PC-3 (cell line): Measurements from ENCODE around the gene RGL4. TPM values are rescaled to one million over a fixed set of nuclear protein-coding genes. Genes with fewer than 3 reads are reported as not detected.

Source experiments
- ATAC-seq: fragments of 200-7000 bp; cut with Tn5 transposase; 2 replicates; pipeline ENCODE4 v1.9.1; 2020; ENCODE audit warnings: mild to moderate bottlenecking, moderate library complexity
- BruUV-seq: library from RNA; stranded (reverse); fragments of 400-500 nt; replicated peaks from 2 replicates; lab custom pipeline; 2021; lab: Mats Ljungman, UMichigan
- CTCF ChIA-PET: fragments of 300-600 bp; sonication (Branson Sonifier 250); formaldehyde crosslinking; loops from one replicate; lab custom pipeline; 2022; ENCODE audit warnings: antibody characterized with exemption; lab: Charles Lee
- POLR2A ChIA-PET: fragments of 300-600 bp; sonication (Branson Sonifier 250); formaldehyde crosslinking; loops from one replicate; lab custom pipeline; 2022; ENCODE audit warnings: antibody characterized with exemption; ENCODE audit not compliant: unreplicated experiment; lab: Charles Lee
- DNase-seq: peaks from one replicate; pipeline ENCODE4 v3.0.0-alpha.2; 2015
- H2AFZ ChIP-seq: fragments of 300-600 bp; sonication (generic); 2 replicates; pipeline ENCODE4 v1.6.0; 2016; ENCODE audit warnings: antibody characterized with exemption, low read length
- H3F3A ChIP-seq: fragments of 300-600 bp; sonication (generic); one replicate; pipeline ENCODE4 v1.6.0; 2017; ENCODE audit warnings: antibody characterized with exemption, low read length, control low read depth, mild to moderate bottlenecking; ENCODE audit not compliant: unreplicated experiment
- H3K27ac ChIP-seq: fragments of 300-600 bp; sonication (generic); 2 replicates; pipeline ENCODE4 v1.5.1; 2016; ENCODE audit warnings: mild to moderate bottlenecking, low read length
- H3K27me3 ChIP-seq: fragments of 300-600 bp; sonication (generic); 2 replicates; pipeline ENCODE4 v1.6.1; 2016; ENCODE audit warnings: low read length, mixed read lengths
- H3K36me3 ChIP-seq: fragments of 300-600 bp; sonication (generic); 2 replicates; pipeline ENCODE4 v1.6.1; 2016; ENCODE audit warnings: low read depth, mixed run types, low read length, mixed read lengths
- H3K4me1 ChIP-seq: fragments of 300-600 bp; sonication (generic); 2 replicates; pipeline ENCODE4 v1.5.1; 2016; ENCODE audit warnings: low read length; ENCODE audit not compliant: insufficient read depth
- H3K4me2 ChIP-seq: fragments of 300-600 bp; sonication (generic); 2 replicates; pipeline ENCODE4 v1.6.0; 2016; ENCODE audit warnings: low read length
- H3K4me3 ChIP-seq: fragments of 300-600 bp; sonication (generic); 2 replicates; pipeline ENCODE4 v1.5.1; 2016; ENCODE audit warnings: mild to moderate bottlenecking, low read length, mixed read lengths
- H3K79me2 ChIP-seq: fragments of 300-600 bp; sonication (generic); 2 replicates; pipeline ENCODE4 v1.6.1; 2017; ENCODE audit warnings: low read length, mixed read lengths
- H3K9ac ChIP-seq: fragments of 300-600 bp; sonication (generic); 2 replicates; pipeline ENCODE4 v1.6.0; 2016; ENCODE audit warnings: mild to moderate bottlenecking, low read length
- H3K9me2 ChIP-seq: fragments of 300-600 bp; sonication (generic); replicated peaks from 2 replicates; pipeline ENCODE4 v1.6.1; 2016; ENCODE audit warnings: mixed run types, low read length, mixed read lengths
- H3K9me3 ChIP-seq: fragments of 300-600 bp; sonication (generic); 2 replicates; pipeline ENCODE4 v1.6.1; 2016; ENCODE audit warnings: low read length, mixed read lengths
- H4K20me1 ChIP-seq: fragments of 300-600 bp; sonication (generic); 2 replicates; pipeline ENCODE4 v1.6.1; 2016; ENCODE audit warnings: low read length, mixed read lengths
- CTCF ChIP-seq: fragments of 300-600 bp; sonication (generic); conservative IDR thresholded peaks from 2 replicates; pipeline ENCODE4 v1.5.1; 2017; ENCODE audit warnings: antibody characterized with exemption, low read depth, mild to moderate bottlenecking, low read length
- EZH2 ChIP-seq: fragments of 300-600 bp; sonication (generic); IDR thresholded peaks from one replicate; pipeline ENCODE4 v1.6.1; 2017; ENCODE audit warnings: antibody characterized with exemption, mild to moderate bottlenecking, low read length; ENCODE audit not compliant: unreplicated experiment
- EZH2phosphoT487 ChIP-seq: fragments of 300-600 bp; sonication (generic); IDR thresholded peaks from 2 replicates; pipeline ENCODE4 v1.6.1; 2018; ENCODE audit warnings: mild to moderate bottlenecking, antibody characterized with exemption, low read length, borderline replicate concordance
- intact Hi-C: fragments of 100-400 bp; cut with micrococcal nuclease; formaldehyde crosslinking; loops from 2 replicates; pipeline ENCODE4 v1.9.0; 2023
- total RNA-seq: library from RNA; depleted of rRNA; stranded (reverse); fragments of >200 nt; gene quantifications from 2 replicates; pipeline ENCODE4 v1.2.3, GENCODE V29; 2014

The RGL4 gene
- total RNA-seq, 1 experiment from 2014 or later: not detected

GRCh38 chr22:23684026-23684425 lies 6.8 kb upstream of the RGL4 start:
- Histone ChIP-seq H3F3A (no peaks in the 10 kb centered on the region), H3K27me3 (no peaks in the 10 kb centered on the region), H3K36me3 (no peaks in the 10 kb centered on the region), H3K9me3 (no peaks in the 10 kb centered on the region), H3K4me2 (no peak overlapping the region), H4K20me1 (no peaks in the 10 kb centered on the region), H3K27ac (no peak overlapping the region), H2AFZ (no peak overlapping the region), H3K4me3 (no peak overlapping the region), H3K4me1 (no peaks in the 10 kb centered on the region), H3K9me2 (no peaks in the 10 kb centered on the region), H3K79me2 (no peaks in the 10 kb centered on the region), H3K9ac (no peak overlapping the region)
- ChIA-PET POLR2A (no interaction called here), CTCF (no interaction called here)
- ATAC-seq (no peak), DNase-seq (no peak)
- no TSS peak for BruUV-seq
- intact Hi-C loops: no loop called here
- TF ChIP-seq EZH2: no peak
- TF ChIP-seq CTCF: no peak
- TF ChIP-seq EZH2phosphoT487: no peak

- Histone ChIP-seq H3K4me3 (no peak overlapping the region), H3K9me3 (no peaks in the 10 kb centered on the region), H2AFZ (no peak overlapping the region), H3K4me2 (no peak overlapping the region), H3K4me1 (no peaks in the 10 kb centered on the region), H3F3A (no peaks in the 10 kb centered on the region), H3K27ac (no peak overlapping the region), H3K9me2 (no peaks in the 10 kb centered on the region), H3K27me3 (no peaks in the 10 kb centered on the region), H3K9ac (no peak overlapping the region), H3K79me2 (no peaks in the 10 kb centered on the region), H4K20me1 (no peaks in the 10 kb centered on the region), H3K36me3 (no peaks in the 10 kb centered on the region)
- ChIA-PET CTCF (no interaction called here), POLR2A (no interaction called here)
- DNase-seq (no peak), ATAC-seq (no peak)
- no TSS peak for BruUV-seq
- no peak for TF ChIP-seq CTCF
- no peak for TF ChIP-seq EZH2
- no peak for TF ChIP-seq EZH2phosphoT487
- intact Hi-C loops: no loop called here
These were observed 6.2 kb upstream of the RGL4 start for GRCh38 chr22:23684561-23685031.

GRCh38 chr22:23685205-23685784 lies 5.5 kb upstream of the RGL4 start:
- Histone ChIP-seq H3K36me3 (no peaks in the 10 kb centered on the region), H3K4me3 (no peak overlapping the region), H3K27ac (no peak overlapping the region), H3K79me2 (no peaks in the 10 kb centered on the region), H3K9ac (no peak overlapping the region), H2AFZ (no peak overlapping the region), H4K20me1 (no peaks in the 10 kb centered on the region), H3F3A (no peaks in the 10 kb centered on the region), H3K9me3 (no peaks in the 10 kb centered on the region), H3K27me3 (no peaks in the 10 kb centered on the region), H3K9me2 (no peaks in the 10 kb centered on the region), H3K4me2 (no peak overlapping the region), H3K4me1 (no peaks in the 10 kb centered on the region)
- no TSS peak for BruUV-seq
- DNase-seq (no peak), ATAC-seq (no peak)
- POLR2A ChIA-PET: no interaction called here
- no peak for TF ChIP-seq EZH2phosphoT487
- no peak for TF ChIP-seq EZH2
- no peak for TF ChIP-seq CTCF
- CTCF ChIA-PET: no interaction called here
- intact Hi-C loops: no loop called here
